IMR-90 (cell line): ENCODE results near the gene DISC1. TPM values are rescaled to one million over a fixed set of nuclear protein-coding genes. Genes with fewer than 3 reads are reported as not detected.
"Not testable (repeated sequence)": the region's sequence is repeated elsewhere in the genome, so short reads cannot be mapped to it uniquely, and the experiment has no call there.

Experiments used
- ATAC-seq: fragments of 200-7000 bp; cut with Tn5 transposase; 2 replicates; pipeline ENCODE4 v1.9.1; 2020; ENCODE audit warnings: low read depth, mild to moderate bottlenecking, moderate library complexity
- BruUV-seq: library from RNA; stranded (reverse); fragments of 400-500 nt; replicated peaks from 2 replicates; lab custom pipeline; 2021; lab: Mats Ljungman, UMichigan
- CTCF ChIA-PET: fragments of 300-600 bp; formaldehyde crosslinking; extraction: SDS; loops from one replicate; lab custom pipeline; 2021; ENCODE audit warnings: antibody characterized with exemption; lab: Yijun Ruan, JAX
- POLR2A ChIA-PET: fragments of 300-600 bp; sonication (Branson Sonifier 250); formaldehyde crosslinking; loops from one replicate; lab custom pipeline; 2022; ENCODE audit warnings: antibody characterized with exemption; ENCODE audit not compliant: unreplicated experiment; lab: Charles Lee
- DNase-seq: peaks from one replicate; pipeline ENCODE4 v3.0.0; 2013
- H2AFZ ChIP-seq: replicated peaks from 2 replicates; pipeline ENCODE3; 2013; ENCODE audit warnings: low read length, mild to moderate bottlenecking; ENCODE audit not compliant: poor library complexity
- H2AK5ac ChIP-seq: 2 replicates; pipeline ENCODE4 v1.6.1; 2013; ENCODE audit warnings: low read depth, low read length, inconsistent platforms
- H2AK9ac ChIP-seq: replicated peaks from 2 replicates; pipeline ENCODE3; 2013; ENCODE audit warnings: mild to moderate bottlenecking, low read depth, low read length, moderate library complexity; ENCODE audit not compliant: poor library complexity
- H2BK120ac ChIP-seq: 2 replicates; pipeline ENCODE4 v1.6.1; 2013; ENCODE audit warnings: low read depth, low read length, inconsistent platforms
- H2BK15ac ChIP-seq: 3 replicates; pipeline ENCODE4 v1.6.1; 2013; ENCODE audit warnings: low read depth, low read length, inconsistent platforms
- H2BK20ac ChIP-seq: 2 replicates; pipeline ENCODE4 v1.6.1; 2013; ENCODE audit warnings: low read depth, mild to moderate bottlenecking, inconsistent platforms, low read length, moderate library complexity
- H2BK5ac ChIP-seq: 2 replicates; pipeline ENCODE4 v1.6.1; 2013; ENCODE audit warnings: mild to moderate bottlenecking, low read depth, low read length, inconsistent platforms; ENCODE audit not compliant: poor library complexity, severe bottlenecking
- H3K14ac ChIP-seq: replicated peaks from 2 replicates; pipeline ENCODE4 v1.6.1; 2013; ENCODE audit warnings: low read depth, low read length, inconsistent platforms
- H3K18ac ChIP-seq: 2 replicates; pipeline ENCODE4 v1.6.1; 2013; ENCODE audit warnings: low read depth, low read length, control low read depth
- H3K23ac ChIP-seq: 2 replicates; pipeline ENCODE4 v1.6.1; 2013; ENCODE audit warnings: low read depth, low read length, inconsistent platforms
- H3K27ac ChIP-seq: 2 replicates; pipeline ENCODE4 v1.5.1; 2013; ENCODE audit warnings: mild to moderate bottlenecking, control low read depth, low read length; ENCODE audit not compliant: insufficient read depth
- H3K27me3 ChIP-seq: 2 replicates; pipeline ENCODE4 v1.6.1; 2013; ENCODE audit warnings: low read length; ENCODE audit not compliant: control insufficient read depth, insufficient read depth
- H3K36me3 ChIP-seq: 2 replicates; pipeline ENCODE4 v1.6.1; 2013; ENCODE audit warnings: low read length, mixed read lengths; ENCODE audit not compliant: control insufficient read depth, insufficient read depth
- H3K4ac ChIP-seq: 2 replicates; pipeline ENCODE4 v1.6.1; 2013; ENCODE audit warnings: low read depth, low read length, inconsistent platforms
- H3K4me1 ChIP-seq: 2 replicates; pipeline ENCODE4 v1.6.1; 2013; ENCODE audit warnings: low read length, mixed read lengths; ENCODE audit not compliant: control insufficient read depth, insufficient read depth
- H3K4me2 ChIP-seq: 2 replicates; pipeline ENCODE4 v1.6.1; 2013; ENCODE audit warnings: low read depth, mild to moderate bottlenecking, control low read depth, low read length, moderate library complexity
- H3K4me3 ChIP-seq: 2 replicates; pipeline ENCODE4 v1.5.1; 2013; ENCODE audit warnings: low read depth, mild to moderate bottlenecking, control low read depth, low read length, moderate library complexity; ENCODE audit not compliant: insufficient read depth
- H3K56ac ChIP-seq: 2 replicates; pipeline ENCODE4 v1.6.1; 2013; ENCODE audit warnings: low read length, inconsistent platforms; ENCODE audit not compliant: insufficient read depth; ENCODE audit errors: extremely low read depth
- H3K79me1 ChIP-seq, 2 experiments: 2 replicates each; pipeline ENCODE4 v1.6.1; 2013; ENCODE audit warnings: low read length in 2 of 2, inconsistent platforms in 1 of 2, low read depth in 1 of 2
- H3K9ac ChIP-seq: 2 replicates; pipeline ENCODE4 v1.6.1; 2013; ENCODE audit warnings: low read depth, low read length, control low read depth
- H3K9me1 ChIP-seq: 2 replicates; pipeline ENCODE4 v1.6.1; 2013; ENCODE audit warnings: low read length, inconsistent platforms; ENCODE audit not compliant: insufficient read depth
- H3K9me3 ChIP-seq: 2 replicates; pipeline ENCODE4 v1.6.1; 2013; ENCODE audit warnings: low read length; ENCODE audit not compliant: control insufficient read depth, insufficient read depth
- H4K20me1 ChIP-seq: 2 replicates; pipeline ENCODE4 v1.6.1; 2013; ENCODE audit warnings: low read length, inconsistent platforms; ENCODE audit not compliant: insufficient read depth
- H4K5ac ChIP-seq: 2 replicates; pipeline ENCODE4 v1.6.1; 2013; ENCODE audit warnings: mild to moderate bottlenecking, low read depth, low read length, control low read depth
- H4K8ac ChIP-seq, 2 experiments: 2 replicates each; pipeline ENCODE4 v1.6.1; 2013; ENCODE audit warnings: low read depth in 2 of 2, low read length in 2 of 2, control low read depth in 1 of 2, inconsistent platforms in 1 of 2
- H4K91ac ChIP-seq: 2 replicates; pipeline ENCODE4 v1.6.1; 2013; ENCODE audit warnings: low read depth, low read length, inconsistent platforms; ENCODE audit not compliant: insufficient read depth
- WGBS, 2 experiments: methylation state at CpG; one replicate each; pipeline versions ENCODE4 v1.1.5 to v1.1.7; 2013; ENCODE audit warnings: missing lambda C conversion rate in 2 of 2; ENCODE audit not compliant: insufficient read length in 1 of 2; ENCODE audit errors: extremely low coverage in 2 of 2; 5-methylcytosine and 5-hydroxymethylcytosine counted together
- dilution Hi-C: fragments of 300-500 bp; cut with HindIII; formaldehyde crosslinking; loops from one replicate; pipeline ENCODE4 v1.14.3; 2018; ENCODE audit warnings: low sequenced_read_pairs; ENCODE audit not compliant: unreplicated experiment
- in situ Hi-C: fragments of 300-500 bp; cut with MboI; formaldehyde crosslinking; loops from 3 replicates; pipeline ENCODE4 v1.14.3; 2019; ENCODE audit warnings: low sequenced_read_pairs, inconsistent platforms, mixed read lengths
- intact Hi-C: fragments of 100-400 bp; cut with micrococcal nuclease; formaldehyde crosslinking; loops from 2 replicates; pipeline ENCODE4 v1.10.0; 2022
- polyA plus RNA-seq, 3 experiments: library from polyadenylated mRNA; depleted of rRNA; stranded (reverse); fragments of >200 nt; gene quantifications; 2 replicates each; pipeline ENCODE4 v1.2.3, GENCODE V29; 2012; ENCODE audit warnings: low replicate concordance in 1 of 3
- total RNA-seq: library from RNA; depleted of rRNA; stranded (reverse); fragments of >200 nt; gene quantifications from 2 replicates; pipeline ENCODE4 v1.2.3, GENCODE V29; 2012

Gene DISC1
- total and polyA plus RNA-seq, 2 of the 4 experiments (the other 2 are of a cell fraction): 2.2 to 7.0 TPM

- DNase-seq, H3K4ac ChIP-seq, H4K91ac ChIP-seq, H3K9me3 ChIP-seq, H2AK9ac ChIP-seq, H2BK20ac ChIP-seq, H2AFZ ChIP-seq, H3K18ac ChIP-seq, H3K27ac ChIP-seq, H3K9me1 ChIP-seq, H3K56ac ChIP-seq, intact Hi-C loops, H3K36me3 ChIP-seq, H3K4me2 ChIP-seq, H4K8ac ChIP-seq, H2BK120ac ChIP-seq, BruUV-seq, dilution Hi-C loops, H2BK5ac ChIP-seq, H3K4me1 ChIP-seq, H3K4me3 ChIP-seq, H2AK5ac ChIP-seq, H4K20me1 ChIP-seq, H3K23ac ChIP-seq, H4K5ac ChIP-seq, in situ Hi-C loops, H2BK15ac ChIP-seq, H3K9ac ChIP-seq, H3K79me1 ChIP-seq, H3K27me3 ChIP-seq, H3K14ac ChIP-seq, ATAC-seq: not testable (repeated sequence)
- WGBS, 2 experiments: 100% methylated on average over 1 of the region's 7 CpGs; no CpG with 5 or more reads in 1 of the 2 experiments
- POLR2A ChIA-PET: interaction anchor here (0.7 kb wide), 2 partner anchors 19 to 1527 kb away, joined by 5 to 8 read pairs; no protein-coding TSS in a partner anchor
- CTCF ChIA-PET: interaction anchor here (0.6 to 1.2 kb wide), 3 partner anchors 9 to 146 kb away, joined by 4 to 5 read pairs (median 4); no protein-coding TSS in a partner anchor
Observed at GRCh38 chr1:231765825-231766224, 139.2 kb downstream of the DISC1 start.
